ENCODE results near the gene TBL1X. TPM values are rescaled to one million over a fixed set of nuclear protein-coding genes. Genes with fewer than 3 reads are reported as not detected.

The TBL1X gene
- total RNA-seq, 6 experiments from 2014 or later, result 18.0 to 40.7 (median 20.8) TPM

- DNase-seq (no peak), ATAC-seq (no peak)
- TF ChIP-seq CTCF (IDR thresholded peaks at IDR 0.05), result no peak
- no peak for TF ChIP-seq POLR2A (IDR thresholded peaks at IDR 0.05)
- WGBS (ENCODE audit: insufficient coverage, low coverage, low lambda C conversion rate, missing lambda C conversion rate), result 67% methylated on average over 5 of the region's 7 CpGs
- Histone ChIP-seq H3K4me3 (no peak overlapping the region), H3K27ac (no peak overlapping the region), H3K36me3 (no peaks in the 10 kb centered on the region), H3K9me3 (no peaks in the 10 kb centered on the region), H3K27me3 (no peaks in the 10 kb centered on the region), H3K4me1 (no peaks in the 10 kb centered on the region)
- intact Hi-C loops (cut with DNase I), result no loop called here
Observed at GRCh38 chrX:9522378-9523155, 57.7 kb downstream of the TBL1X start.

GRCh38 chrX:9525511-9526248 is 60.8 kb downstream of the TBL1X start:
- intact Hi-C loops (cut with DNase I), result no loop called here
- TF ChIP-seq POLR2A (IDR thresholded peaks at IDR 0.05), result no peak
- no peak for TF ChIP-seq CTCF (IDR thresholded peaks at IDR 0.05)

DNA sequence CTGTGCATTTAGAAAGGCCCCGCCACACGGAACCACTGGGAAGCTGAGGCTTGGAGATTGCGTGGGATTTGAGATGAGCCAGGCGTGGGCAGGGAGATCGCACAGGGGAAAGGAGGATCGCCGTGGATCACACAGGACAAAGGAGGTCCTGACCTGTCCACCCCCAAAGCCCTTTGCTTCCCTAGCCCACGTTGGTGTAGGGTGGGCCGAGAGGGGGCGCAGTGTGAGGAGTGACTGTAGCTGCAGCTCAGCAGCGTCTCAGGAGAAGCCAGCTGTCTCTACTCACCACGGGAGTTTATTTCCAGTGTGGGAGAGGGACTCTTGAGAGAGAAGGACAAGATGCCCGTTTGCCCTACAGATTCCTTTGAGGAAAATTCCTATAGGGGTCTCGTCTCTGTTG is 62.1 kb downstream of the TBL1X start:
- Histone ChIP-seq H3K27me3 (no peaks in the 10 kb centered on the region), H3K4me1 (peaks cover 0 to 7% (median 0%) of the 10 kb centered on the region in 4 donors), H3K9me3 (no peaks in the 10 kb centered on the region), H3K36me3 (no peaks in the 10 kb centered on the region), H3K4me3 (no peak overlapping the region), H3K27ac (no peak overlapping the region)
- no peak for TF ChIP-seq POLR2A (IDR thresholded peaks at IDR 0.05)
- TF ChIP-seq CTCF (IDR thresholded peaks at IDR 0.05), result no peak
- 89% methylated on average over 4 of the region's 14 CpGs for WGBS (ENCODE audit: insufficient coverage, low coverage, low lambda C conversion rate, missing lambda C conversion rate)
- ATAC-seq, result no peak
- no peak for DNase-seq
- intact Hi-C loops (cut with DNase I), result no loop called here

More at GRCh38 chrX:9525511-9526248, 60.8 kb downstream of the TBL1X start:
- Histone ChIP-seq H3K27ac (no peak overlapping the region), H3K9me3 (no peaks in the 10 kb centered on the region), H3K36me3 (no peaks in the 10 kb centered on the region), H3K4me1 (peaks cover 0 to 3% (median 0%) of the 10 kb centered on the region in 4 donors), H3K4me3 (no peak overlapping the region), H3K27me3 (no peaks in the 10 kb centered on the region)
- 38% methylated on average over 8 of the region's 8 CpGs for WGBS (ENCODE audit: insufficient coverage, low coverage, low lambda C conversion rate, missing lambda C conversion rate)
- DNase-seq, result no peak
- no peak for ATAC-seq

DNA sequence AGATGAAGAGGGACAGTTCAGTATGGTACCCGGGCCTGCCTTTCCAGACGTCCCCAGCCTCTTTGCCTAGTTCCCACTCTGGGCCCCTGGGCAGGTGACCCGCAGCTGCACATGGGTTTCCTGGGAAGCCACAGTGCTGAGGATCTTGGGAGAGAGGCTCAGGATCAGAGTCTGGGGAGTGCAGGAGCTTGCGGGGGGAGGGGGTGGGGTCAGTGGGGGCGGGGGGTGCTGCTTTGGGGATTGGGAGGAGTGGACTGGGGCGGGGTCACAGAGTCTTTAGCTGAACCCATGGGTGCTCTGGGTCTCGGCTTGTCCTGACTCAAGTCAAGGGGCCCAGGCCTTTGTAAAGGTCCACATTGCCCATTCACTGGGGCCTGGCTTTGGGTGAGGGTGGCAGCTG is 63.6 kb downstream of the TBL1X start:
- no peak for TF ChIP-seq CTCF (IDR thresholded peaks at IDR 0.05)
- TF ChIP-seq POLR2A (IDR thresholded peaks at IDR 0.05), result no peak

More for the DNA sequence above, 63.6 kb downstream of the TBL1X start:
- Histone ChIP-seq H3K36me3 (no peaks in the 10 kb centered on the region), H3K4me1 (peaks cover 0 to 7% (median 0%) of the 10 kb centered on the region in 4 donors), H3K27me3 (no peaks in the 10 kb centered on the region), H3K27ac (no peak overlapping the region), H3K4me3 (no peak overlapping the region), H3K9me3 (no peaks in the 10 kb centered on the region)
- ATAC-seq (no peak), DNase-seq (no peak)
- intact Hi-C loops (cut with DNase I), result no loop called here
- WGBS (ENCODE audit: insufficient coverage, low coverage, low lambda C conversion rate, missing lambda C conversion rate), result 67% methylated on average over 5 of the region's 7 CpGs
